HepG2 (cell line): ENCODE results near the gene PTPRM. TPM values are rescaled to one million over a fixed set of nuclear protein-coding genes. Genes with fewer than 3 reads are reported as not detected.

Source experiments
- AHR ChIP-seq: IDR thresholded peaks from 2 replicates; pipeline ENCODE4 v1.6.1; 2018; ENCODE audit warnings: missing genetic modification reagents, missing compliant biosample characterization
- BCL3 ChIP-seq: sonication (generic); formaldehyde crosslinking; IDR thresholded peaks from 2 replicates; pipeline ENCODE4 v1.5.1; 2020; ENCODE audit warnings: mild to moderate bottlenecking, missing genetic modification reagents, moderate library complexity
- BRCA1 ChIP-seq: sonication (generic); formaldehyde crosslinking; IDR thresholded peaks from 2 replicates; pipeline ENCODE4 v1.4.0; 2020; ENCODE audit warnings: missing genetic modification reagents
- CCAR2 ChIP-seq: fragments of 200-400 bp; formaldehyde crosslinking; optimal IDR thresholded peaks from 2 replicates; pipeline ENCODE3; 2018; ENCODE audit warnings: low read depth, mild to moderate bottlenecking, low read length, moderate library complexity
- DDIT3 ChIP-seq: sonication (generic); formaldehyde crosslinking; IDR thresholded peaks from 2 replicates; pipeline ENCODE4 v1.4.0; 2020; ENCODE audit warnings: mild to moderate bottlenecking, missing genetic modification reagents
- DR1 ChIP-seq: sonication (generic); formaldehyde crosslinking; IDR thresholded peaks from 2 replicates; pipeline ENCODE4 v1.8.0; 2021; ENCODE audit warnings: mild to moderate bottlenecking, missing genetic modification reagents, inconsistent platforms
- GABPB1 ChIP-seq: IDR thresholded peaks from 2 replicates; pipeline ENCODE4 v1.6.1; 2016; ENCODE audit warnings: mild to moderate bottlenecking, missing genetic modification reagents, moderate library complexity, missing compliant biosample characterization
- HMG20A ChIP-seq: IDR thresholded peaks from 2 replicates; pipeline ENCODE4 v1.6.1; 2016; ENCODE audit warnings: borderline replicate concordance
- HNF1B ChIP-seq: sonication (generic); formaldehyde crosslinking; IDR thresholded peaks from 2 replicates; pipeline ENCODE4 v1.5.1; 2020; ENCODE audit warnings: mild to moderate bottlenecking, moderate library complexity, missing genetic modification reagents
- HNF4A ChIP-seq: sonication (generic); formaldehyde crosslinking; IDR thresholded peaks from 2 replicates; pipeline ENCODE4 v1.4.0; 2020; ENCODE audit warnings: missing genetic modification reagents
- MAFF ChIP-seq: IDR thresholded peaks from 2 replicates; pipeline ENCODE4 v1.6.1; 2011; ENCODE audit warnings: low read depth, low read length, improper control_type of control experiment
- NAIF1 ChIP-seq: sonication (generic); formaldehyde crosslinking; IDR thresholded peaks from 2 replicates; pipeline ENCODE4 v1.5.0; 2020; ENCODE audit warnings: mild to moderate bottlenecking, missing genetic modification reagents, borderline replicate concordance
- NFYB ChIP-seq: sonication (generic); formaldehyde crosslinking; IDR thresholded peaks from 2 replicates; pipeline ENCODE4 v1.4.0; 2020; ENCODE audit warnings: missing genetic modification reagents
- PLRG1 ChIP-seq: fragments of 450-650 bp; conservative IDR thresholded peaks from 2 replicates; pipeline ENCODE4 v1.6.1; 2016
- POGZ ChIP-seq: sonication (generic); formaldehyde crosslinking; IDR thresholded peaks from 2 replicates; pipeline ENCODE4 v1.4.0; 2020; ENCODE audit warnings: mild to moderate bottlenecking, missing genetic modification reagents
- PPARG ChIP-seq: conservative IDR thresholded peaks from 2 replicates; pipeline ENCODE4 v1.6.1; 2016; ENCODE audit warnings: missing biosample characterization, missing genetic modification reagents
- RELA ChIP-seq: sonication (generic); formaldehyde crosslinking; IDR thresholded peaks from 2 replicates; pipeline ENCODE4 v1.4.0; 2020; ENCODE audit warnings: missing genetic modification reagents
- TIGD3 ChIP-seq: sonication (generic); formaldehyde crosslinking; IDR thresholded peaks from 2 replicates; pipeline ENCODE4 v1.5.1; 2020; ENCODE audit warnings: mild to moderate bottlenecking, missing genetic modification reagents, borderline replicate concordance
- ZNF180 ChIP-seq: sonication (generic); formaldehyde crosslinking; IDR thresholded peaks from 2 replicates; pipeline ENCODE4 v1.4.0; 2020; ENCODE audit warnings: low read depth, missing genetic modification reagents, borderline replicate concordance
- ZNF280B ChIP-seq: sonication (generic); formaldehyde crosslinking; IDR thresholded peaks from 2 replicates; pipeline ENCODE4 v1.5.0; 2020; ENCODE audit warnings: missing genetic modification reagents, mild to moderate bottlenecking, borderline replicate concordance
- ZNF563 ChIP-seq: sonication (generic); formaldehyde crosslinking; IDR thresholded peaks from 2 replicates; pipeline ENCODE4 v1.8.0; 2022; ENCODE audit warnings: mild to moderate bottlenecking, moderate library complexity, missing genetic modification reagents
- ZNF616 ChIP-seq: sonication (generic); formaldehyde crosslinking; IDR thresholded peaks from 2 replicates; pipeline ENCODE4 v1.5.0; 2020; ENCODE audit warnings: low read depth, mild to moderate bottlenecking, missing genetic modification reagents
- ZNF709 ChIP-seq: sonication (generic); formaldehyde crosslinking; IDR thresholded peaks from 2 replicates; pipeline ENCODE4 v1.5.0; 2020; ENCODE audit warnings: mild to moderate bottlenecking, missing genetic modification reagents
- polyA plus RNA-seq, 8 experiments: library from polyadenylated mRNA; depleted of rRNA in 3 of 8; stranded (reverse) in 7 of 8; unstranded in 1 of 8; fragments of >200 nt; fragmentation: Illumina TruSeq in 4 of 8; extraction: Trizol in 4 of 8; gene quantifications; 2 replicates each; pipeline versions ENCODE4 v1.2.1 to v1.2.3, GENCODE V29; 2011 to 2016; ENCODE audit warnings: low read depth in 4 of 8, missing spikeins in 1 of 8, mixed read lengths in 1 of 8; ENCODE audit not compliant: insufficient read depth in 1 of 8
- total RNA-seq, 5 experiments: library from RNA; depleted of rRNA; stranded (reverse); fragments of >200 nt; fragmentation: Illumina TruSeq; extraction: Trizol; gene quantifications; 2 replicates each; pipeline ENCODE4 v1.2.3, GENCODE V29; 2016; ENCODE audit warnings: low read depth in 1 of 5
- TF ChIP-seq, protein P1 (sequence below): sonication (generic); formaldehyde crosslinking; IDR thresholded peaks from 2 replicates; pipeline ENCODE4 v1.4.0; 2020; ENCODE audit warnings: missing genetic modification reagents
- TF ChIP-seq, protein P2 (sequence below): sonication (generic); formaldehyde crosslinking; IDR thresholded peaks from 2 replicates; pipeline ENCODE4 v1.8.1; 2023; ENCODE audit warnings: mild to moderate bottlenecking, moderate library complexity, missing genetic modification reagents

Gene PTPRM
- total and polyA plus RNA-seq, 2 of the 13 experiments (the other 11 are each of a cell fraction or from before 2014, with no cell fraction given): 12.6 to 108 TPM

DNA sequence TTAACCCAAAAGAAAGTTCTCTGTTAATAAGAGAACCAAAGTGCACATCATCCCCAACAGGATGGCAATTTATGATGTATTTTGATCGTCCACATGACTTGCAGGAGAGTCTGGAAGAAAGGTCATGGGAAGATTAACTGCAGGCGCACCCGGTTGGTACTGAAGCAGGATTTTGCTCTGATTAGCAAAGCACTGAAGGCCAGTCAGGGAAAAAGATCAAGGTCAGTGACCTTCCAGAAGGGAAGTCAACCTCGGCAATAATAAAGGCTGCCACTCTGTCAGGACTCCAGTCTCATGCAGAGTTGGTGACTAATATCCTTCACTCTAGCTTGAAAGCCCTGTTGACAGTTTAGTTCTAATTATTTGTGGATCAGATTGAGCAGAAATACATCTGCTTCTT lies 609.4 kb downstream of the PTPRM start (continued):
- TF ChIP-seq, protein P1, sequence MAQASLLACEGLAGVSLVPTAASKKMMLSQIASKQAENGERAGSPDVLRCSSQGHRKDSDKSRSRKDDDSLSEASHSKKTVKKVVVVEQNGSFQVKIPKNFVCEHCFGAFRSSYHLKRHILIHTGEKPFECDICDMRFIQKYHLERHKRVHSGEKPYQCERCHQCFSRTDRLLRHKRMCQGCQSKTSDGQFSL: no peak
- TF ChIP-seq ZNF709 (CRISPR knock-in tag) (no peak), ZNF563 (CRISPR knock-in tag) (no peak), NFYB (CRISPR knock-in tag) (no peak), CCAR2 (no peak), BCL3 (no peak), DDIT3 (CRISPR knock-in tag) (no peak), TIGD3 (CRISPR knock-in tag) (no peak), HMG20A (CRISPR knock-in tag) (peak; percentile 67; the same call in 1 of the 2 replicates), PPARG (peak; percentile 94), HNF1B (0 out of 2 replicates have a peak, but pooled peaks have one; percentile 22), ZNF280B (CRISPR knock-in tag) (no peak), RELA (no peak), NAIF1 (CRISPR knock-in tag) (no peak), ZNF616 (no peak), GABPB1 (0 out of 2 replicates have a peak, but pooled peaks have one; percentile 16), BRCA1 (CRISPR knock-in tag) (no peak), MAFF (peak; percentile 11; the same call in 1 of the 2 replicates), HNF4A (CRISPR knock-in tag) (peak; percentile 79), AHR (CRISPR knock-in tag) (no peak), PLRG1 (no peak), ZNF180 (CRISPR knock-in tag) (no peak), DR1 (CRISPR knock-in tag) (no peak), POGZ (CRISPR knock-in tag) (peak; percentile 34; the same call in 1 of the 2 replicates)
- TF ChIP-seq, protein P2, sequence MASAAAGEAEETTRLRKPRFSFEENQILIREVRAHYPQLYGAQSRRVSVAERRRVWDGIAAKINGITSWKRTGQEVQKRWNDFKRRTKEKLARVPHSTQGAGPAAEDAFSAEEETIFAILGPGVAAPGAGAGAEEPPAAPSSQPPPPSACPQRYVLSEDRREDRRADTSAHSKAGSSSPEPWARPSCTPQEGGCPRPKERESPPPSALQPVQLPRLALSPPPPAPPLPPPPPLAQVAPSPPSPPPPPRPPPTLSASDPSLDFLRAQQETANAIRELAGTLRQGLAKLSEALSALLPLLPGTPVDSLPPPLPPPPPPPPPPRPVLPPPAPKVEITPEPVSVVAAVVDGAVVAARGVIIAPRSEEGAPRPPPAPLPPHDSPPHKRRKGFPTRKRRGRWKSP (CRISPR knock-in tag): no peak
